HG03159 (cell line): Measurements from ENCODE around the gene MCHR1.
"Not testable (repeated sequence)": the region's sequence is repeated elsewhere in the genome, so short reads cannot be mapped to it uniquely, and the experiment has no call there.

ENCODE experiments used
- ATAC-seq: cut with Tn5 transposase; IDR thresholded peaks from one replicate; pipeline ENCODE4 v1.9.1; 2021; ENCODE audit warnings: mild to moderate bottlenecking, moderate library complexity; ENCODE audit not compliant: unreplicated experiment

MCHR1 gene

DNA sequence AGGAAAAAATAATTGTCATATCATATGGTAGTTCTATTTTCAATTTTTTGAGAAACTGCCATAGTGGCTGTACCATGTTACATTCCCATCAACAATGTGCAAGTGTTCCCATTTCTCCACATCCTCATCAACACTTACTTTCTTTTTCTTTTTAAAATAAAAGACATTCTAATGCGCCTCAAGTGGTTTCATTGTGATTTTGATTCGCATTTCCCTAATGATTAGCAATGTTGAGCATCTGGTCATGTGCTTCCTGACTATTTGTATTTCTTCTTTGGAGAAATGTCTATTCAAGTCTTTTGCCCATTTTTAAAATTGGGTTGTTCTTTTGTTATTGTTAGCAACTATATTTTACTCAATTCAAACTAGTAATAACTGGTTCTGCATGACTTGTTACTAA is 8.4 kb downstream of the MCHR1 start:
- no peak for ATAC-seq

DNA sequence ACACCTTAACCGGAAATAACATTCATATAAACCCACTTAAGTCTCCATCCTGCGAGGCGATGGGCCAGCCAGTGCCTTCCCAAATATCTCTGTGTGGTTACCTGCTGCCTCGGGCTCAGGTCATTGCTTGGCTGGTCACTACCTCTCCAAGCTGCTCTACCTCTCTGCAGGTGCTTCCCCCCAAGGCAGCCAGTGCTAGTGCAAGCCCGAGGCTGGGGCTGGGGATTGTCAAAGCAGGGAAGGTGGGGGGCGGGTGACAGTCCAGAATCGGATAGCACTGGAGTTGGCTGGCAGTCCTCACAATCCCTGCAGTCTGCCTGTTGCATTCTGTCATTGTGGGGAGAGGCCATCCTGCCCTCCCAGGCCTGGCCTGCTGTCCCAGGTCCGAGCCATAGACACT is 11.1 kb downstream of the MCHR1 start:
- ATAC-seq: no peak

DNA sequence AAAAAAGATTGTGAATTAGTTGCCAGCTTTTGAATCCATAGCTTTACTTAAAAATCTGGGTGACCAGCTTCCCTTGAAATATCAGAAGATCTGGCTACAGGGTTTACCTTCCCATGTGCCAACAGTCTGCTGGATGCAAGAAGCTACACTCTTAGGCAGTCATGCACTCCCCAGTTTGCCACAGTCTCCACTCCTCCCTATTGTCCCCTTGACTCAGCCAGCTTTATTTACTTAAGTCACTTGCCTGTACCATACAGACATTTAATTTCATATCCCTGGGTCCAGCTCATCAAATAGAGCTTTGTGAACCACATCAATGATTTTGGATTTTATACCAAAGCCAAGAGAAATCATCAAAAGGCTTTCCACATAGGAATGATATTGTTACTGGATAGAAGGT is 12.2 kb downstream of the MCHR1 start:
- no peak for ATAC-seq

DNA sequence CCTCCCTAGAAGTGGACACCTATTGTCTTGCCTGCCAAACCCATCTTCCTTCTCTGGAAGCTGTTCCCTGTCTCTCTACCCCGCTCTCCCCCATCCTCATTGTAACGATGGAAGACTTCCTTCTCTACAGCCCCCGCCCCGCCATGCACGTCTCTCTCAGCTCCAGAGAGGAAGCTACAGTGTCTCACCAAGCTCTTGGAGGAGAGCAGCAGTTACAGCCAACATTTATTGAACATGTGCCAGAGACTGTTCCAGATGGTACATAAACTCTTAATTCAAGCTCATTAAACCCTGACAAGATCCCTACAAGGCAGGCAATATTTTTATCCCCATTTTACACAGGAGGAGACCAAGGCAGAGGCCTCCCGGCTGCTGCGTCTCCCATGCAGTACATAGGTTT is 15.1 kb downstream of the MCHR1 start:
- no peak for ATAC-seq

DNA sequence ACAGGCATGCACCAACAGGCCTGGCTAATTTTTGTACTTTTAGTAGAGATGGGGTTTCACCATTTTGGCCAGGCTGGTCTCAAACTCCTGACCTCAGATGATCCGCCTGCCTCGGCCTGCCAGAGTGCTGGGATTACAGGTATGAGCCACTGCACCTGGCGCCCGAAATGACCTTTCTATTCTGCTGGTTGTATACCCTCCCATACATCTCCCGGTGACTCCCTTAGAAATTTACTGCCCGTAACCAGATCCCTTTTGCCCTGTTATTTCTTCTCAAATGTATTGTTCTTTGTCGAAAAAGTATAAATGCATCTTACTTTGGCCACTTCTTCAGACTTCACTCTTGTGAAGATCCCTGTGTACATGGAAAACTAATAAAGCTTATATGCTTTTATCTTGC is 22.0 kb downstream of the MCHR1 start:
- ATAC-seq: no peak

DNA sequence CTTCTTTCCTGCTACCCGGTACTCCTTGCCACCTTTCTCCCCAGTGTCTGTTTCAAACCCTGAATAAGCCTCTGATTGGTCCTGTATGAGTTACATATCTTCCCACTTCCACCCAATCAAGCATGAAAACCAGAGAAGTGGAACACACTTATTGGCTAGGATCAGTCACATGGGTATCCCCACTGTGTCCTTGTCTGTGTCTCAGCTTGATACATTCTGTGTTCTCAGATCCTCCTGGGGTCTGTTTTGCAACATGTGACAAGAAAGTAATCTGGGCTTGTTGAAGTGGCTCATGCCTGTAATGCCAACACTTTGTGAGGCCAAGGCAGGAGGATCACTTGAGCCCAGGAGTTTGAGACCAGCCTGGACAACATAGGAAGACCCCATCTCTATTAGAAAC is 23.9 kb downstream of the MCHR1 start:
- no peak for ATAC-seq

DNA sequence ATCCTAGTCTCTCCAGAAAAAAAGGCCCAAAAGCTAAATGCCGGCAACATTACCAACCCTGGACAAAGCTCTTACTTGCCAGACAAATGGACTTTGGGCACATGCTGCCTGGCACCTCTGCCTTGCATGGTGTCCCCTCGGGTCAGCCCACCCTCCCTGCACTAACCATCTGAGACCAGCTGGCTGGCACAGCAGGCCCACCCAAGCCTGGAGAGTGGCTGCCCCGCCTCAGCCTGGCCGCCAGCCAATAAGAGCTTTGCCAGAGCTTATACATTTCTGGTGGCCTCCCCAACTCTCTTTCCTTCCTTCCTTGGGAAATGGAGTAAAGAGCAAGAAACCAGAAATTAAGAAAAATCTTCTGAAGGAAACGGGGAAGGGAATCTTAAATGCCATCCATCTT is 24.5 kb downstream of the MCHR1 start:
- no peak for ATAC-seq

DNA sequence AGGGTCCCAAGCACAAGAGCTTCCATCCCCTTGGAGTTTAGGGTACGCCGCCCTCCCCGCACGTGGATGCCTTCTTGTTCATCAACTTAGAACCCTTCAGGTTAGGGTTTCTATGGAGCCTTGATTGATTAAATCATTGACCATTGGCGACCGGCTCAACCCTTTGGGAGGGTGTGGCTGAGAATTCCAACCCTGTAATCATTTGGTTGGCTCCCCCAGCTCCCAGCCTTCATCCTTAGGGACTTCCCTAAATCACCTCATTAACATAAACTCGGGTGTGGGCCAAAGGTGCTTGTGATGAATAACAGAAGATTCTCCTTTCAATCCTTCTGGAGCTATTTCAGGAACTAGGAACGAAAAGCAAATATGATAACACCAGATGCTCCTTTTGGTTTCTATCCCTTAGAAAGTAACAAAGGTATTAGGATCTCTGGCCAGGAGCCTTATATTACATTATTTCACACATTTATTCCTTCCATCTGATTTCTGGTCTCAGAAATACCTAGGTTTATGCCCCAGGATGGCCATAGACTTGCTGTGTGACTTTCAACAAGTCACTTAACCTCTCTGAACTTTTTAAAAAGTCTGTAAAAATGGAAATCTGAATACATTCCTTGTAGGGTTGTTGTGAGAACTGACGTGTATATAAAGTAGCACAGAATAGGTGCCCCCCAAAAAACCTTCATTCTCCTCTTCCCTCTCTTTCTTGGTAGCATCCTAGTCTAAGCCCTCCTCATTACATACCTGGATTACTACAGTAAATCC is 26.8 kb downstream of the MCHR1 start:
- no peak for ATAC-seq

DNA sequence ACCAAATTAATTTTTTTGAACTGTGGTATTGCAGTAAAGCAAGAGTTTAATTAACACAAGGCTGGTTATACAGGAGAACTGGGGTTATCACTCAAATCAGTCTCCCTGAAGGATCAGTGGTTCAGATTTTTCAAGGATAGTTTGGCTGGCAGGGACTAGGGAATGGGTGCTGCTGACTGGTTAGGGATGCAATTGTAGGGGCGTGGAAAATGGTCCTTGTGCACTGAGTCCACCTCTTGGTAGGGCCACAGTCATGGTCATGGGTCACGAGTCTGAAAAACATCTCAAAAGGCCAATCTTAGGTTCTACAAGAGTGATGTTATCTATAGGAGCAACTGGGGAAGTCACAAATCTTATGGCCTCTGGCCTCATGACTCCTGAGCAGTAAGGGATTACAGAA is 27.9 kb downstream of the MCHR1 start:
- no peak for ATAC-seq

DNA sequence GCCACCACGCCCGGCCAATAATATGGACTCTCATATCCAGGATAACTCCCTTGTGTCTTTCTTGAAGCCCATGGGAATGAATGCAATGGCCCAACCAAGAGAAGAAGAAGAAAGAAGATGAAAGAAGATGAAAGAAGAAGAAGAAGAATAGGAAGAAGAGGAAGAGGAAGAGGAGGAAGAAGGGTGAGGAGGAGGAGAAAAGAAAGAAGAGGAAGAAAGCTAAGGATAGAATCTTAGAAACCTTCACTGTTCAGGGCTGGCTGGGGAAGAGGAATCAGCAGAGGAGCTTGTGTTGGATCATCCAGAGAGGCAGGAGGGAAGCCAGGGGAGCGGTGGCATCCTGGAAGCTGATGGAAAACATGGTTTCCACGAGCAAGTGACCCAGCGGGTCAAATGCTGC is 28.9 kb downstream of the MCHR1 start:
- ATAC-seq: no peak

DNA sequence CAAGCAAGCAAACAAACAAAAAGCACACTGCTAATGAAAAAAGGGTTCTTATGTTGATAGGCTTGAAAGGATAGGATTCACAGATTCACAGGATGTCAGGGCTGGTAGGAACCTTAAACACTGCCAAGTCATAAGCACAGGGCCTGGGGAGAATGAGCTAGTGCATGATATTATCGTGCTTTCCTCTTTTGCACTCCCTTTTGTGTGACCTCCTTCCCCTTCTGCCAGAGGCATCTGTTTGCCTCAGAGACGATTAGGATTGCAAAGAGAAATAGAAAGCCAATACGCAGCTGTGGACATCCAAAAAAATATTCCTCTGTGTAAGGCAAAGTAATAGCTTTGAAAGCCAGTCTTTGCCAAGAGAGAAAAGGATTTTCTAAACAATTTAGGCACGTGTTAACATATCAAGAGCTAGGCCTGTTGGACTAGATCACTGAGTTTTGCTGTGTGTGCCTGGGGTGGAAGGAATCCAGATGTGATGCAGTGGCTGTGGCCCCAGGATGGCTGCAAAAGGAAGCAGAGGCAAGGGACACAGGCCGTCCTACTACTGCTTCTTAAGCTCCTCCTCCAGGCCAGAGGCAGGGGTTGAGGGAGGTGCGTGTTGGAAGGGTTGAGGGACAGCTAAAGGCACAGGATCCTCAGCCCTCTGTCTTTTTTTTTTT is 30.6 kb downstream of the MCHR1 start:
- ATAC-seq: no peak

DNA sequence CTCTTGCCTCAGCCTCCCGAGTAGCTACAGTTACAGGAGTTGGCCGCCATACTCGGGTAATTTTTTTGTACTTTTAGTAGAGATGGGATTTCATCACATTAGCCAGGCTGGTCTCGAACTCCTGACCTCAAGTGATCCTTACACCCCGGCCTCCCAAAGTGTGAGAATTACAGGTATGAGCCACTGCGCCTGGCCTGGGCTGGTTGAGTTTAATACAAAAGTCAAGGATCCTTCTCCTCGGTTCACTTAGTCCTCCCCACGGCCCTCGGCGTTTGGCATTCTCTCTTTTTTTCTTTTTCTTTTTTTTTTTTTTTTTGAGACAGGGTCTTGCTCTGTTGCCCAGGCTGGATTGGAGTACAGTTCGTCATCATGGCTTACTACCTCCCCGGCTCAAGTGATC is 33.0 kb downstream of the MCHR1 start:
- no peak for ATAC-seq

DNA sequence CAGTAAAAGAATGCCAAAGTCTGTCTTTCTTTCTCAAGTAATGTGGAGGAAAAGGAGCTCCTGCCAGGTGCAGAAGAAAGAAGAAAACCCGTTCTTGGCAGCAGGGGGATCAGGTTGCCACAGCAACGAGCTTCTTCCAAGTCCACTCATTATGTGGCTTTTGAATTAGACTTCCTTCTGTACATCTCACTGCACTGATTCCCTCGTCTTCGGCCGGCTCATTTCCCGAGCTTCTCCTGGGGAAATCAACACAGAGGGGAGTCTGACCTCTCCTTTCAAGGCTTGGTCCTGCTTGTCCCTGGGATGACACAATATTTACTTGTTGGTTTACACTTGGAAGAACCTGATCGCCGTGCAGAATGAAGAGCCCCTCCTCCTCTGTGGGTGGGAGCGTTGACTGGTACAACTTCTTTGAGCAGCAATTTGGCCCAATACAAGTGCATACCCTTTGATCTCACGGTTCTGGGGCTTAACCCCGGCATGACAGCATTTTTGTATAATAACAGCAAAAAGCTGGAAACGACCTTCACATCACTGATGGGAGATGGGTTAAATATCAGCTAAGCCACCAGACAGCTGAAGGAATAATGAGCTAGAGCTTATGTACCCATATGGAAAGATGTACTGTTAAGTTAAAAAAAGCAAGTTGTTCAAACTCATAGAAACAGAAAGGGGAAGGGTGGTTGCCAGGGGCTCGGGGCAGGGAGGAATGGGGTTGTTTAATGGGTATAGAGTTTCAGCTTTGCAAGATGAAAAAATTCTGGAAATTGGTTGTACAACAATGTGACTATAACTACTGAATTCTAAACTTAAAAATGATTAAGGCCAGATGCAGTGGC is 35.4 kb downstream of the MCHR1 start:
- no peak for ATAC-seq

DNA sequence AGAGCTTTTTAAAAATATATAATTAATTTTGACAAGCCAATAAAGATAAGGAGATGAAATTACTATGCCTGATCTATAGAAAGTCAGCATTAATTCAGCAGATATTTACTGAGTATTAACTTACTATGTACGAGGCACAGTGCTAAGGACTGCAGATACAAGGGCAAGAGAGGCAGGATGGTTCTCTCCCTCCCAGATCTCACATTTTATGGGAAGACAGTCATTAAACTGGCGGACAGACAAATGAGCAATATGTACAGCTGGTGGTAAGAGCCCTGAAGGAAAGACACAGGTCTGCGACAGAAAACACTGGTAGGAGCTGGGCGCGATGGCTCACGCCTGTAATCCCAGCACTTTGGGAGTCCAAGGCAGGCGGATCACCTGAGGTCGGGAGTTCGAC is 36.8 kb downstream of the MCHR1 start:
- ATAC-seq: no peak

DNA sequence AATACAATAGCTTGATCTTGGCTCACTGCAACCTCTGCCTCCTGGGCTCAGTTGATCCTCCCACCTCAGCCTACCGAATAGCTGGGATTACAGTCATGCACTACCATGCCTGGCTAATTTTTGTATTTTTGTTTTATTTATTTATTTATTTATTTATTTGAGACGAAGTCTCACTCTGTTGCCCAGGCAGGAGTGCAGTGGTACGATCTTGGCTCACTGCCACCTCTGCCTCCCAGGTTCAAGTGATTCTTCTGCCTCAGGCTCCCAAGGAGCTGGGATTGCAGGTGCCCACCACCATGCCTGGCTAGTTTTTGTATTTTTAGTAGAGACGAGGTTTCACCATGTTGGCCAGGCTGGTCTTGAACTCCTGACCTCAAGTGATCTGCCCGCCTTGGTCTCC is 38.4 kb downstream of the MCHR1 start:
- not testable (repeated sequence) for ATAC-seq

DNA sequence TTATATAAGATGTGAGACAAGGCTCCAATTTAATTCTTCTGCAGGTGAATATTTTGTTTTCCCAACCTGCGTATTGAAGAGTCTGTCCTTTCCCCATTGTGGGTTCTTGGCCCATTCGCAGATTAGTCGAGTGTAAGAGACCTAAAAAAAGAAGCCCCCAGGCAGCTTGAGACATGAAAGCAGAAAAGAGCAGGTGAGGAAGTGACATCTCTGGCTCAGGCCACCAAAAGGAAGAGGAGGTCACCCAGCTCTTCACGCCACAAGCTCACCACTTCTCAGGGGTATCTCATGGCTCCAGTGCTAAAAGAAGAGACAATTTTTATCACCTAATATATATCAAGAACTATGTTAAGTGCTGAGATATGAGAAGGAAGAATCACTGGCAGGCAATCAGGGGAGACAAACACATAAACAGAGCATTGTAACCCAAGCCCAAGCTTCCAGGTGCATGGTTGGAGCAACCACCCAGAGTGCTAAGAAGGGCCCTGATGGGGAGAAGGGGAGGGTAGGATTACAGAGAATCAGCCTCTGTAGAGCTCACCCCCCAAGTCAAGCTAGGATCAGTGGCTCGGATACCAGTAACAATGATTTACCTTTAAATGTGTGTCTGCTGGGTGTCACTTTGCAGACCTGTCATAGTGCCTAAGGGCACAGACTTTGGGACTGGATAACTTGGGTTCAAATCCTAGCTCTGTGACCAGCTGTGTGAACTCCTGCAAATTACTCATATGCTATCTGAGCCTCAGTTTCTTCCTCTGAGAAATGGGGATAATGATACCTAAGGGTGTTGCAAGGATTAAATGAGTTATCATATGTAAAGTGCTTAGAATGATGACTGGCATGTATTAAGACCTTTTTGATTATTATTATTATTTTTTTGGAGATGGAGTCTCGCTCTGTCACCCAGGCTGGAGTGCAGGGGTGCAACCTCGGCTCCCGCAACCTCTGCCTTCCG is 39.2 kb downstream of the MCHR1 start:
- ATAC-seq: no peak

DNA sequence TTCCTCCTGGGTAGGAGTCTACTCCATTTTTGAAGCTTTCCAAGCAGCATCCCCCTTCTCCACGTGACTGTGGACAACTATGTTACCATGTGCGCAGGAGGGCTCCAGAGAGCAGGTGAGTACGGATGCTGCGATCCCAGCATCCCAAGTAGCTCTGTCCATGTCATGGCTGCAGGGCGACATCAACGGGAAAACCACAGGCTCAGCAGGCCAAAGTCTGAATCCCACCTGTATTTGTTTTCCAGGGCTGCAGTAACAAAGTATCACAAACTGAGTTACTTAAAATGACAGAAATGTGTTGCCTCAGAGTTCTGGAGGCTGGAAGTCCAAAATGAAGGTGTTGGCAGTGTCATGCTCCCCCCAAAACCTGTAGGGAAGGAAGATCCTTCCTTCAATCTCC is 40.3 kb downstream of the MCHR1 start:
- no peak for ATAC-seq

DNA sequence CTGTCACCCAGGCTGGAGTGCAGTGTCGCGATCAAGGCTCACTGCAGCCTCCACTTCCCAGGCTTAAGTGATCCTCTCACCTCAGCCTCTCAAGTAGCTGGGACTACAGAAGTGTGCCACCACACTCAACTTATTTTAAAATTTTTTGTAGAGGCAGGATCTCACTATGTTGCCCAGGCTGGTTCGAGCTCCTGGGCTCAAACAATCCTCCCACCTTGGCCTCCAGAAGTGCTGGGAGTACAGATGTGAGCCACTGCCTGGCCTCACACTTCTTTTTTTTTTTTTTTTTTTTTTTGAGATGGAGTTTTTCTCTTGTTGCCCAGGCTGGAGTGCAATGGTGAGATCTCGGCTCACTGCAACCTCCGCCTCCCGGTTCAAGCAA is 40.9 kb downstream of the MCHR1 start:
- not testable (repeated sequence) for ATAC-seq

DNA sequence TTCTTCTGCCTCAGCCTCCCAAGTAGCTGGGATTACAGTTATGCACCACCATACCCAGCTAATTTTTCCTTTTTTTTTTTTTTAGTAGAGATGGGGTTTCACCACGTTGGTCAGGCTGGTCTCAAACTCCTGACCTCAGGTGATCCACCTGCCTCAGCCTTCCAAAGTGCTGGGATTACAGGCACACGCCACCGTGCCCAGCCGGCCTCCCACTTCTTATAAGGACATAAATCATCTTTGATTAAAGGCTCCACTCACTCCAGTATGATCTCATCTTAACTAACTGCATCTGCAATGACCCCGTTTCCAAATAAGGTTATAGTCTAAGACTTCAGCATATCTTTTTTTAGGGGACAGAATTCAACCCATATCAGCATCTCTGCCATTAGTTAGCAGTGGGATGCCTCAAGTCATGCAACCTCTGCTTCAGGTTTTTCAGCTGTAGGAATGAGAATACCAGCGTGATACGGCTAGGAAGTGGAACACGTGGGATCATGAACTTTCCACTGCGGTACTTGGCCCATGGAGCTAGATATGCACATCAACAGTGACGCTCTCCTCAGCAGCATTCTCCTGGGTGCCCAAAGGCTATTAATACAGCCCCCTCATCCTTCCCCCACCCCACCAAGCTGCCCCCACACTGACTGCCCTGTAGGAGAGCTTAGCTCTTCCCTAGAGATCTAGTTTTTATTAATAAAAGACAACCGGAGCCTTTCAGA is 41.4 kb downstream of the MCHR1 start:
- no peak for ATAC-seq

DNA sequence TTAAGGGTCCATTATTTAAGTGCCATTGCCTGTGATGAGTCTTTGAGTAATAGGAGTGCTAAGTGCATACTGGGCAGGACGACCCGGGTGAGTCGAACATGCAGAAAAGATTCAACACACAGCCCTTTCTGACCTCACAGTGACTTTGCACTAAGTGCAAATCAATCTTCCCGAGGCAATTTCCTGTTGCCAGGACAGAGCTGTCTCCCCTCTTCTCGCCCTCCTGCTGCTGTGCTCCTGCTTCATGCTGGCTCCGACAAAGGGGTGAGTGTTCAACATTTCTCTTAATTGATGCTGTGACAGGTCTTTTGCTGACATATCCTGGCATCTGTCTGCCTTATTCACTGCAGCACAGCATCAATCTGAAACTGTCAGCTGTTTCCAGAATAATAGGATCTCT is 42.0 kb downstream of the MCHR1 start:
- no peak for ATAC-seq
